HG03520 (cell line): Measurements from ENCODE around the gene PDHB.

Experiments used
- ATAC-seq: cut with Tn5 transposase; IDR thresholded peaks from one replicate; pipeline ENCODE4 v1.9.1; 2021; ENCODE audit warnings: mild to moderate bottlenecking, moderate library complexity; ENCODE audit not compliant: unreplicated experiment

The PDHB gene

GRCh38 chr3:58433400-58434167, at the start of gene PDHB:
PDHB (minus strand) TSS chr3:58433832; CDS start chr3:58433809, 23 bp downstream.
- ATAC-seq: peak; percentile 89

DNA sequence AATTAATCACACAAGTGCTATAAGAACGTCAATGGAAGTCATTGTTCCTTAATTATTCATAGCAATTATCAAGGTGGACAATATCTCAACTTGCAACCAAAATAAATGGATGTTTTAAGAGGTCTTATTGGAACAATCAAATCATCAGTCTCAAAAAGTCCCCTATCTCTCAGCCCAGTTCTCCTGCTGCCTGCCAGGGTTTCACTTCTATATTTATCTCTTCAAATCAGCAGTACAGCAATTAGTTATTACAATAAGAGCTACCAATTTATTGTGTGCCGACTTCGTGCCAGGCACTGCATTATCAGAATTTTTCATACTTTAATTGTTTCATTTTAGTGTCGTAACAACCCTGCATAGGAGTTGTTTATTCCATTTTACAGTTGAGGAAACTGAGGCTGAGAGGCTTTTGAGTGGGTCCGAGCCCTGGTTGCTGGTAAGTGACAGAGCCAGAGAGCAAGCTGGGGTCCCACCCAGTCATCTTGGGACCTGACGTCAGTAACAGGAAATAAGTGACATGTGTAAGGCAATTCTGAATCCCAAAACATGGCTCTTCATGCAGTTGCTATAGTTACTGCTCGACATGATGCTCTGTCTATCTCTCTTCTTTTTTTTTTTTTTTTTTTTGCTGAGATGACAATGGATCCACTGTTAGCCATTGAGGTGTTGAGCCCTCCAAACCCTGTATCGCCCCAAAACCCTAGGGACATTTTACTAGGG, 49.4 kb upstream of the PDHB start:
- peak; percentile 63 for ATAC-seq

DNA sequence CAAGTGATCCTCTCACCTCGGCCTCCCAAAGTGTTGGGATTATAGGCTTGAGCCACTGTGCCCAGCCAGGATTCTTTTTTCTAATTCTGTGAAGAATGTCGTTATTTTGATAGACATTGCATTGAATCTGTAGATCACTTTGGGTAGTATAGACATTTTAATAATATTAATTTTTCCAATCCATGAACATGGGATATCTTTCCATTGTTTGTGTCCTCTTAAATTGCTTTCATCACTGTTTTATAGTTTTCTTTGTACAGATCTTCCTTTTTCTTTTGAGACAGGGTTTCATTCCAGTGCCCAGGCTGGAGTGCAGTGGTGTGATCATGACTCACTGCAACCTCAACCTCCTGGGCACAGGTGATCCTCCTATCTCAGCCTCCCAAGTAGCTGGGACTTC, 46.7 kb upstream of the PDHB start:
- no peak for ATAC-seq

GRCh38 chr3:58478781-58479180, 45.1 kb upstream of the PDHB start:
- no peak for ATAC-seq

DNA sequence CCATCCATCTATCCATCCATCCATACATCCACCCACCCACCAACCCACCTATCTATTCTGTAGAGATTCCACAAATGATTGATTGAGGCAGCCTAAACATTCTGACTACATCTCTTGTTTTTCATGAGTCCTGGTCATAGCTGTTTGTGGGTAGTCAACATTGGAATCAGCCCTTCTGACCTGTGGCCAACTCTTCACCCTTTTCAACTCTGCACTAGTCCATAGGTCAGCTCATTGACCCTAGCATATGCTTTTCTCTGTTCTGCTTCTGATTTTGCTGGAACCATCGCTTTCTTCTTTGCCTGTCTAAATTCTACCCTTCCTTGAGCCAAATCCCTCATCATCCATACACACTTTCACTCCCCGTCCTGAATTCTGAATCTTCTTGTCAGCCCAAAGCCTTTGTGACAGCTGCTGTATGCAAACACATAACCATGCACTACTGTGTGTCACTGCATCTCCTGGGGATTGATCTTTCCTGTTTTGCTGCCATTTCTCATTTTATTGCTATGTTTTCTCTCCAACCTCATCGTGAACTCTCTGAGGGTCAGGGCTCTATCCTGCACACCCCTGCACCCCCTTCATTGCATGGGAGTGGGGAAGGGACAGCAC, 41.4 kb upstream of the PDHB start:
- no peak for ATAC-seq

GRCh38 chr3:58474348-58474911, 40.8 kb upstream of the PDHB start:
- no peak for ATAC-seq

DNA sequence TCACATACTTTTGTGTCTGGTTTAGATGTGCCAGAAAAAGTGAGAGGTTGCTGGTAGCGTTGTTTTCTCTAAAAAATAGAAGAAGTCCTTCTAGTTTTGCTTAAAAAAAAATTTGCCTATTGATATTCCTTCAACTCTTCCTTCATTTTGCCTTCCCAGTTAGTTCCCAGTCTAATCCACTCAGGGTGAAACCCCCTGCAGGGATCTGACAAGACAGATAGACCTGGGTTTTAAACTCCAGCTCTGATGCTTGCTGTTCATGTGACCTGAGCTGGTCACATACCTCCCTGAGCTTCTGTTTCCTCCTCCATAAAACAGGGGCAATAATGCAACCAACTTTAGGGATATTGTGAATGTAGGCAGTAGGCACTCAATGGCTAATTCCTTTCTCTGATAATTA, 39.6 kb upstream of the PDHB start:
- ATAC-seq: no peak

GRCh38 chr3:58471025-58471887, 37.6 kb upstream of the PDHB start:
- peak; percentile 44 for ATAC-seq

GRCh38 chr3:58470363-58471024, 36.9 kb upstream of the PDHB start:
- no peak for ATAC-seq

DNA sequence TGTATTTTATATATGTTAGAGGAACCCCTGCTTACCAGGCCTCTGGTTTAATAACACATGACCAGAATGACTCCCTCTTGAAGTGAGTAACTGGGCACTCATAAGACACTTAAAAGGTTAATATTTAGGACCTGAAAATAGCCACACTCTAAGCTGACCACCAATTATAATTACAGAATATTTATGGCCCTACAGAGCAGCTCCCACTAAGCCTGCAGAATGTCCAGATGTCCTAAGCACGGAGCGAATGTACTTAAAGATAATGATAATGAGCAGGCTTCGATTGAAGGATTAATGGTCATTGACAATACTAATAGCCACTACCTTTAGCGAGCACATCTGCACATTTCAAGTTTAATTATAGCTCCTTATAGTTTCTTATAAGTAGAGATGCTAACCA, 35.5 kb upstream of the PDHB start:
- ATAC-seq: no peak

DNA sequence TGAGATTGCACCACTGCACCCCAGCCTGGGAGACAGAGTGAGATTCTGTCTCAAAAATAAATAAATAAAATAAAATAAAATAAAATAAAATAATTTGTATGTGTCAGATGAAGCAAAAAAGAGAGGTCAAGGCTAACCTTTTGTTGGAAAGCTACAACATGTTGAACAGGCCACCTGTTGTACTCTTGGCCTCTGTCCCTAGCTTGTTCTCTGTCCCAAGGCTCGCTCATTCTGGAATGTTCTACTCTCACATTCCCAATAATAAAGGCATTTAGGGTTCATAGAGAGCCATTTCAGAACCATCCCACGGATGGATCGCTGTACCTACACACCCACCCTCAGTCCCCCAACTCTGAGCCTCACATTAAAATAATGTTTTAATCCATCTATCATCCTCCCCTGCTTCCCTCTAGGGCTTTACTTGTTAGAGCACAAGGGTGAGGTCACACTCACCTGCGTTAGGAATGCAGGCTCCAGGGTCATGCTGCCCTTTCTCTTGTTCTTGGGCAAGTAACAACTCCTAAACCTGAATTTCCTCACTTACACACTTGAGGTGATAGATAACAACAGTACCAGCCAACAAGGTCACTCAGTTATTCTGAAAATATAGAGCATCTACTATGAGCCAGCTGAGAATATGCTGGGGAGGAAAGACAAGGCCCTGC, 33.4 kb upstream of the PDHB start:
- no peak for ATAC-seq

DNA sequence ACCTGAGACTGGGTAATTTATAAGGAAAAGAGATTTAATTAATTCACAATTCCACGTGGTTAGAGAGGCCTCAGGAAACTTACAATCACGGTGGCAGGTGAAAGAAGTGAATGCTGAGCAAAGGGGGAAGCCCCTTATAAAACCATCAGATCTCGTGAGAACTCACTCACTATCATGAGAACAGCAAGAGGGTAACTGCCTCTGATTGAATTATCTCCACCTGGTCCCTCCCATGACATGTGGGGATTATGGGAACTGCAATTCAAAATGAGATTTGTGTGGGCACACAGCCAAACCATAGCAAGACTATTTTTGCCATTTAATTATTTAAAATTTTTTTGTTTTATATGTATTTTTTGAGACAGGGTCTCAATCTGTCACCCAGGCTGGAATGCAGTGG, 31.2 kb upstream of the PDHB start:
- no peak for ATAC-seq

DNA sequence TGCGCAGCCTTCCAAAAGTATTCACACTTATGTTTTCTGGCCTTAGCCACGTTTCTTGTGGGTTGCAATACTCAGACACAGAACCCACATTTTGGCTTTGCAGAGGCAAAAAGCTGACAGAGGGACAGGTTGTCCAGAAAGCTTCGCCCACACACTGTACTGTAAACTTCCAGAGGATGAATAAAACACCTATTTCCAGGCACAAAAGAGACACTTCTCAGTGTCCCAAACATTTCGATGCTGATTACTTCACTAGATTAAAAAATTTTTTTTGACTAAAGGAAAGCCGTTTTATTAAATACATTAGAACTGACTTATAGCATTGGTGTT, 30.3 kb upstream of the PDHB start:
- ATAC-seq: no peak

DNA sequence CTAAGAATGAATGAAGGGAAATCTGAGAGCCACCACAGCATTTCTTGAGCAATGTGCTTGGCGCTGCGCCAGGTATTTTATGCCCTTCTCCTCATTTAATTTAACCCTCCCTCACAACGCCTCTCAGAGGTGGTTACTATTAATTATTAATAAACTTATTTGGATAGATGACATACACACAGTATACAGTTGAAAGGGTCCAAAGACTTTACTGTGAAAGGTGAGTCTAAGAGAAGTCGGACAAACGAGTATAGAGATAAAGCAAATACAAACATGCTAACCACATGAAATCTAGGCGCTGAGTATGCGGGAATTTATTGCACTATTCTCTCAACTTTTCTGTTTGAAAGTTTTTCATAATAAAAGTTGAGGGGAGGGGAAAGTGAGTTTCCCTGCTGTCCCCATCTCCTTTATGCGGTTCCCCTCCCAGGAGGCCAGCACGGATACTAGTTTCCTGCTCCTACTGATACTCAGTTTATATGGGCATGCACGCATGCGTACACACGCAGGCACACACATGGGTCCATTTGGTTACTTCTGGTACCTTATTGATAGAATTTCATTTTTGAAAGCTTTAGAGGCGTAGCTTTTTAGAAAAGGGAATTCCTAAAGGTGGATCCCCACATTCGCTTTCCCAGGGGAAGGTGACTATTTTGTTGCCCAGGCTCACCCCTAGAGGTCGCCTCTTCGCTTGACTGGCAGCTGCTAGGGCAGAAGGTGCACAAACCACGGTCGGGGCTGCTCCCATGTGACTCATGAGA, 29.7 kb upstream of the PDHB start:
- peak; percentile 77 for ATAC-seq

DNA sequence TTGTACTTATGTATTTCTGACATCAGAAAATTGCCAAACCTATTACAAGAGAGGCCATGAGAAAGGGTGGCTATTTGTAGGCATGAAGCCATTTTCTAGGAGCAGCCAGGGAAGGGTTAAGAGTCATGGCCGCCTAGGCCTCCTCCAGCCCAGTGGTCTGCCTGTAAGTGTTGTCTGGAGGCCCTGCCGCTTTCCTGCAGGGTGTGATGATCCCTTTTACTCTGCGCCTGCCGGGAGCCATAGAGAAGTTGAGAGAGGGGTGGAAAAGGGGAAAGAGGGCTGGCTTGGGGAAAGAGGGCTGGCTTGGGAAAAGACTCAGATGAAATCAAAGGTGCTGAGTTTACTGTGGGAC, 29.2 kb upstream of the PDHB start:
- no peak for ATAC-seq

GRCh38 chr3:58459160-58459559, 25.5 kb upstream of the PDHB start:
- no peak for ATAC-seq

DNA sequence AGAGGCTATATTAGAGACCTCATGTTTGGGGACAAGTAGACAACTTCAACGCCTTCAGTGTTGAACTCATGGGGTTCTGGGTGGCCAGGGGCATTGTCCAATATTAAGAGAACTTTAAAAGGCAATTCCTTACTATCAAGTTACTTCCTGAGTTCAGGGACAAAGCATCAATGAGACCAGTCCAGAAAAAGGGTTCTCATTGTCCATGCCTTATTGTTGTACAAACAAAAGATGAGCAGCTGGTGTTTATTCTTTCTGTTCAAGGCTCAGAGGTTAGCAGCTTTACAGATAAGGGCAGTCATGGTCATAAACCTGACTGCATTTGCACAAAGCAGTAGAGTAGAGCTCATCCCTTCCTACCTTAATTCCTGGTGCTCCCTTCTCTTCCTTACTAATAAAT, 18.5 kb upstream of the PDHB start:
- no peak for ATAC-seq

GRCh38 chr3:58441514-58442450, 8.2 kb upstream of the PDHB start:
- ATAC-seq: no peak
